Astrocyte (in vitro differentiated cells and primary cell): Measurements from ENCODE around the gene SRMS. TPM values are rescaled to one million over a fixed set of nuclear protein-coding genes. Genes with fewer than 3 reads are reported as not detected.

ENCODE experiments used
- DNase-seq: peaks from one replicate; pipeline ENCODE4 v3.0.0-alpha.2; 2010; ENCODE audit warnings: low read depth
- FAIRE-seq: peaks from 2 replicates; lab custom pipeline; 2011; peaks lifted over from hg19 to GRCh38; lab: Jason Lieb, UNC
- H2AFZ ChIP-seq: 2 replicates; pipeline ENCODE4 v1.6.0; 2012; ENCODE audit warnings: low read depth, low read length, inconsistent platforms
- H3K27ac ChIP-seq: 2 replicates; pipeline ENCODE4 v1.5.1; 2011; ENCODE audit warnings: low read depth, low read length, inconsistent platforms
- H3K27me3 ChIP-seq: 2 replicates; pipeline ENCODE4 v1.6.0; 2011; ENCODE audit warnings: low read length, inconsistent platforms; ENCODE audit not compliant: insufficient read depth
- H3K36me3 ChIP-seq: 2 replicates; pipeline ENCODE4 v1.5.1; 2011; ENCODE audit warnings: low read length, inconsistent platforms; ENCODE audit not compliant: insufficient read depth
- H3K4me1 ChIP-seq: 2 replicates; pipeline ENCODE4 v1.5.1; 2011; ENCODE audit warnings: low read length, inconsistent platforms; ENCODE audit not compliant: insufficient read depth
- H3K4me2 ChIP-seq: 2 replicates; pipeline ENCODE4 v1.6.0; 2012; ENCODE audit warnings: low read length, inconsistent platforms
- H3K4me3 ChIP-seq: 2 replicates; pipeline ENCODE4 v1.5.1; 2011; ENCODE audit warnings: low read depth, mild to moderate bottlenecking, low read length, inconsistent platforms; ENCODE audit not compliant: insufficient read depth
- H3K79me2 ChIP-seq: 2 replicates; pipeline ENCODE4 v1.6.0; 2012; ENCODE audit warnings: mild to moderate bottlenecking, low read length, inconsistent platforms; ENCODE audit not compliant: insufficient read depth
- H3K9ac ChIP-seq: 2 replicates; pipeline ENCODE4 v1.6.0; 2012; ENCODE audit warnings: mild to moderate bottlenecking, low read length, inconsistent platforms
- H3K9me3 ChIP-seq: 2 replicates; pipeline ENCODE4 v1.5.1; 2012; ENCODE audit warnings: low read depth, mild to moderate bottlenecking, low read length, inconsistent platforms; ENCODE audit not compliant: insufficient read depth
- H4K20me1 ChIP-seq: 2 replicates; pipeline ENCODE4 v1.6.0; 2012; ENCODE audit warnings: low read length, inconsistent platforms; ENCODE audit not compliant: insufficient read depth
- H3K27ac Mint-ChIP-seq: one replicate; pipeline ENCODE4 v1.8.0; 2021; ENCODE audit warnings: mild to moderate bottlenecking, mixed read lengths; ENCODE audit not compliant: unreplicated experiment
- H3K27me3 Mint-ChIP-seq: one replicate; pipeline ENCODE4 v1.8.0; 2021; ENCODE audit warnings: low read depth, mixed read lengths; ENCODE audit not compliant: unreplicated experiment
- H3K36me3 Mint-ChIP-seq: one replicate; pipeline ENCODE4 v1.8.0; 2021; ENCODE audit warnings: low read depth, mixed read lengths; ENCODE audit not compliant: unreplicated experiment
- H3K4me1 Mint-ChIP-seq: one replicate; pipeline ENCODE4 v1.8.0; 2021; ENCODE audit warnings: low read depth, mixed read lengths; ENCODE audit not compliant: unreplicated experiment
- H3K4me3 Mint-ChIP-seq: one replicate; pipeline ENCODE4 v1.8.0; 2021; ENCODE audit warnings: mild to moderate bottlenecking, moderate library complexity, mixed read lengths; ENCODE audit not compliant: unreplicated experiment
- H3K9me3 Mint-ChIP-seq: one replicate; pipeline ENCODE4 v1.8.0; 2021; ENCODE audit warnings: mild to moderate bottlenecking, mixed read lengths; ENCODE audit not compliant: unreplicated experiment
- CTCF ChIP-seq: IDR thresholded peaks from 2 replicates; pipeline ENCODE4 v1.5.1; 2011; ENCODE audit warnings: low read depth, mild to moderate bottlenecking, inconsistent platforms, low read length, moderate library complexity; ENCODE audit not compliant: insufficient read depth
- EZH2 ChIP-seq: IDR thresholded peaks from 2 replicates; pipeline ENCODE4 v1.6.1; 2012; ENCODE audit warnings: mild to moderate bottlenecking, low read length, inconsistent platforms; ENCODE audit not compliant: insufficient read depth
- total RNA-seq: library from RNA; stranded (reverse); gene quantifications from 2 replicates; pipeline ENCODE4 v1.2.1, GENCODE V29; 2021

Gene SRMS
- total RNA-seq, 1 donor from 2014 or later = 0.14 TPM

GRCh38 chr20:63588641-63589041 is 41.1 kb upstream of the SRMS start:
- Mint-ChIP-seq H3K4me3 (no peak overlapping the region), H3K27ac (peak overlapping the region; percentile 55), H3K27me3 (peaks cover 4% of the 10 kb centered on the region), H3K4me1 (no peaks in the 10 kb centered on the region), H3K36me3 (peaks cover 9% of the 10 kb centered on the region), H3K9me3 (no peaks in the 10 kb centered on the region)
- H3K4me3 ChIP-seq = no peak overlapping the region
- no peak for TF ChIP-seq CTCF
- no peaks in the 10 kb centered on the region for H4K20me1 ChIP-seq
- no peak overlapping the region for H3K9ac ChIP-seq
- H3K79me2 ChIP-seq = no peaks in the 10 kb centered on the region
- H3K4me1 ChIP-seq = no peaks in the 10 kb centered on the region
- FAIRE-seq = no peak
- no peak overlapping the region for H3K4me2 ChIP-seq
- no peak for DNase-seq
- no peaks in the 10 kb centered on the region for H3K36me3 ChIP-seq
- H3K27ac ChIP-seq = no peak overlapping the region
- H2AFZ ChIP-seq = no peak overlapping the region
- H3K9me3 ChIP-seq = no peaks in the 10 kb centered on the region
- H3K27me3 ChIP-seq = no peaks in the 10 kb centered on the region

- Histone ChIP-seq H2AFZ (no peak overlapping the region), H3K9me3 (no peaks in the 10 kb centered on the region), H3K9ac (no peak overlapping the region), H3K4me2 (no peak overlapping the region), H4K20me1 (no peaks in the 10 kb centered on the region), H3K36me3 (no peaks in the 10 kb centered on the region), H3K4me3 (no peak overlapping the region), H3K4me1 (no peaks in the 10 kb centered on the region), H3K27ac (no peak overlapping the region), H3K79me2 (no peaks in the 10 kb centered on the region), H3K27me3 (no peaks in the 10 kb centered on the region)
- DNase-seq = no peak
- H3K9me3 Mint-ChIP-seq = no peaks in the 10 kb centered on the region
- peaks cover 9% of the 10 kb centered on the region for H3K36me3 Mint-ChIP-seq
- no peaks in the 10 kb centered on the region for H3K4me1 Mint-ChIP-seq
- no peak overlapping the region for H3K4me3 Mint-ChIP-seq
- H3K27ac Mint-ChIP-seq = peak overlapping the region; percentile 55
- TF ChIP-seq EZH2 = no peak
- no peak for TF ChIP-seq CTCF
- FAIRE-seq = no peak
- peaks cover 4% of the 10 kb centered on the region for H3K27me3 Mint-ChIP-seq
Observed at GRCh38 chr20:63587776-63588591, 40.4 kb upstream of the SRMS start.

- Mint-ChIP-seq H3K27ac (no peak overlapping the region), H3K4me3 (no peak overlapping the region), H3K27me3 (peaks cover 4% of the 10 kb centered on the region), H3K36me3 (peaks cover 9% of the 10 kb centered on the region), H3K9me3 (no peaks in the 10 kb centered on the region), H3K4me1 (peaks cover 4% of the 10 kb centered on the region)
- Histone ChIP-seq H2AFZ (no peak overlapping the region), H3K36me3 (no peaks in the 10 kb centered on the region), H3K4me2 (no peak overlapping the region), H3K4me3 (no peak overlapping the region), H3K4me1 (no peaks in the 10 kb centered on the region), H3K9me3 (no peaks in the 10 kb centered on the region), H4K20me1 (no peaks in the 10 kb centered on the region), H3K79me2 (no peaks in the 10 kb centered on the region), H3K27me3 (no peaks in the 10 kb centered on the region), H3K9ac (no peak overlapping the region), H3K27ac (no peak overlapping the region)
- FAIRE-seq (no peak), DNase-seq (no peak)
- TF ChIP-seq EZH2 = no peak
- TF ChIP-seq CTCF = no peak
Observed at GRCh38 chr20:63587256-63587655, 39.7 kb upstream of the SRMS start.
